Spleen (tissue), 13 donors: ENCODE measurements around the gene ZNF808. TPM values are rescaled to one million over a fixed set of nuclear protein-coding genes. Genes with fewer than 3 reads are reported as not detected.
A peak's percentile ranks its signal among the peaks of the same experiment; 100 is the strongest.
"Not testable (repeated sequence)": the region's sequence is repeated elsewhere in the genome, so short reads cannot be mapped to it uniquely, and the experiment has no call there.

ENCODE experiments used
- DNase-seq: peaks from one replicate; pipeline ENCODE4 v3.0.0-alpha.2; 2020
- H3K27ac ChIP-seq, 8 donors: fragments of 200-600 bp; sonication (generic) in 7 of 8; 1 replicate in 4 of 8; 2 replicates in 4 of 8; pipeline versions ENCODE4 v1.5.0 to v1.8.0; 2016 to 2021; ENCODE audit warnings: inconsistent platforms in 4 of 8, mild to moderate bottlenecking in 4 of 8, moderate library complexity in 1 of 8
- H3K27me3 ChIP-seq, 7 donors: fragments of 200-600 bp; sonication (generic) in 6 of 7; replicated peaks in 1 of 7; 1 replicate in 4 of 7; 2 replicates in 3 of 7; pipeline versions ENCODE4 v1.5.0 to v1.8.0; 2016 to 2021; ENCODE audit warnings: inconsistent platforms in 3 of 7, mild to moderate bottlenecking in 1 of 7
- H3K36me3 ChIP-seq, 6 donors: fragments of 200-600 bp; sonication (generic) in 5 of 6; 1 replicate in 4 of 6; 2 replicates in 2 of 6; pipeline versions ENCODE4 v1.5.0 to v1.8.0; 2016 to 2021; ENCODE audit warnings: inconsistent platforms in 2 of 6
- H3K4me1 ChIP-seq, 6 donors: fragments of 200-600 bp; sonication (generic) in 5 of 6; 1 replicate in 3 of 6; 2 replicates in 3 of 6; pipeline versions ENCODE4 v1.5.0 to v1.8.0; 2016 to 2021; ENCODE audit warnings: inconsistent platforms in 3 of 6
- H3K4me3 ChIP-seq, 8 donors: fragments of 200-600 bp; sonication (generic) in 7 of 8; 1 replicate in 4 of 8; 2 replicates in 4 of 8; pipeline versions ENCODE4 v1.5.0 to v1.8.0; 2016 to 2021; ENCODE audit warnings: inconsistent platforms in 4 of 8, mild to moderate bottlenecking in 4 of 8, moderate library complexity in 2 of 8
- H3K9me3 ChIP-seq, 8 donors: fragments of 200-600 bp; sonication (generic) in 7 of 8; 1 replicate in 4 of 8; 2 replicates in 4 of 8; pipeline versions ENCODE4 v1.5.0 to v1.8.0; 2016 to 2021; ENCODE audit warnings: inconsistent platforms in 4 of 8
- POLR2A ChIP-seq, 3 donors: fragments of 450-650 bp; IDR thresholded peaks; one replicate each; pipeline ENCODE4 v1.5.1; 2017; ENCODE audit warnings: antibody characterized with exemption in 3 of 3, mild to moderate bottlenecking in 1 of 3
- POLR2AphosphoS5 ChIP-seq, 3 donors: sonication (generic); formaldehyde crosslinking; IDR thresholded peaks; one replicate each; pipeline ENCODE4 v1.5.1; 2017; ENCODE audit warnings: antibody characterized with exemption in 3 of 3
- WGBS, 5 donors: extraction: QIAGEN DNeasy Blood & Tissue Kit in 3 of 5; methylation state at CpG; one replicate each; pipeline versions ENCODE4 v1.1.5 to v1.1.7; 2013 to 2018; 5-methylcytosine and 5-hydroxymethylcytosine counted together
- intact Hi-C: fragments of 100-400 bp; cut with DNase I; formaldehyde crosslinking; loops from one replicate; pipeline ENCODE4 v1.15.0; 2023; ENCODE audit warnings: low total_unique reads
- long read RNA-seq, 2 donors: transcript quantifications; one replicate each; lab custom pipeline, GENCODE V29; 2026
- polyA plus RNA-seq, 3 donors: library from polyadenylated mRNA; stranded (reverse); fragments of 200-250 nt; gene quantifications; one replicate each; pipeline ENCODE4 v1.2.1, GENCODE V29; 2013
- total RNA-seq, 7 donors: library from RNA; depleted of rRNA in 3 of 7; stranded (reverse); fragments of >200 nt in 3 of 7; fragmentation: NEBNext Ultra II Directional in 4 of 7; extraction: Animal tissue kit (Norgen Biotek cat#: 25700) in 4 of 7; gene quantifications; one replicate each; pipeline versions ENCODE4 v1.1.0 to v1.2.1, GENCODE V29; 2016 to 2021
- TF ChIP-seq, protein P1 (sequence below), 11 experiments: fragments of 200-600 bp in 7 of 11; fragments of 450-650 bp in 4 of 11; sonication (generic) in 4 of 11; IDR thresholded peaks in 8 of 11; conservative IDR thresholded peaks in 3 of 11; 1 replicate in 7 of 11; 2 replicates in 4 of 11; pipeline versions ENCODE4 v1.4.0 to v1.8.0; 2016 to 2021; ENCODE audit warnings: antibody characterized with exemption in 11 of 11, inconsistent platforms in 4 of 11, mild to moderate bottlenecking in 1 of 11
- donor health status: healthy with polysubstance abuse.
- donor health status: DM: no; HTN: no; CAD: no; lungs with moderate emphysema.
- donor health status: DM: no; HTN: no; CAD: no.
- donor health status: Bipolar disorder and iron deficiency.
- donor health status: healthy.
- donor health status: DM: no; HTN: no; CAD: no.
- donor health status: DM: yes; HTN: yes; CAD: no.

The ZNF808 gene
- 10 to 100 TPM; 24.3 to 36.3 (median 28.4) TPM for total RNA-seq
- polyA plus RNA-seq: 1 to 10 TPM; 1.6 to 4.6 (median 1.7) TPM
- long read RNA-seq, donor 1, partial matches to known transcripts: 0 of 1 reads
- long read RNA-seq, donor 1, other reads (novel, unspliced or antisense): 0 of 1 reads
- long read RNA-seq, donor 2, partial matches to known transcripts: 0 of 1 reads
- long read RNA-seq, donor 2, other reads (novel, unspliced or antisense): 0 of 1 reads

DNA sequence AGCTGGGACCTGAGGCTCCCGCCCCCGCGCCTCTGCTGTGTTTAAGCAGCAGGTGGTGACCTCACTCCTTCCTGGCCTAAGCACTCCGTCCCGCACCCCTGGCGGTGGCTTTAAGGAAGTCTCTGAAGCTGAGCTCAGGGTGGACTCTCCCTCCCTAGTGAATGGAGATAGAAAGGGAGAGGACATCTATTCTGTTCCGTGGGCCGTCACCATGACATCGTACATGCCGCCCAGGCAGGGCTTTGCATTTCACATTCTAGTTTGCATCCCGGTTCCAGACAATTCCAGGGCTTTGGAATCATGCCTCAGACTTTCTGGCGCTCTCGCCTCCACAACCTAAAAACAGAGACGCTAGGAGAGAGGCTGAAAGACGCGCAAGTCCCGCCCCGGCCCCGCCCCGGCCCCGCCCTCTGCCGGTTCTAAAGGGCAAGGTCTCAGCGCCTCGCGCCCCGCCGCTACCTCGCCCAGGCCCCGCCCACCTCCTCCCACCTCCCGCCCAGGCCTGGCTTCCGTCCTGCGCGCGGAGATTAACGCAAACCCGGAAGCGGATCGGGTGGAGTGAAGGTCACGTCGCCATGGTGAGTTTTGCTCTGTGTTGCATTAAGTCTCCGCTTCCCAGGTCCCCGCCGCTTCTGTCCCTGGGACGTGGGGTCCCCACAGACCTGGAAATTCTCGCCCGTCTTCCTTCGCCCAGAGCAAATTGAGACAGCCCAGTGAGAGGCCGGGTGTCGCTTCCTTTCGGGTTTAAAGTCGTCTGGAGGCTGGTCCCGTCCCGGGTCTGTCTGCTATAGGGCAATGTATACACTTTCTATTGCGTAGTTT lies at the start of gene ZNF808:
Gene ZNF808 (plus strand): TSS at position 535 of the 822 bp plus-strand sequence. CDS start 15,617 bp downstream, outside the sequence.
- Histone ChIP-seq H3K27me3 (no peaks in the 10 kb centered on the region), H3K4me1 (peaks cover 5 to 39% (median 17%) of the 10 kb centered on the region in 6 donors), H3K4me3 (peak within 1 kb of the TSS; percentile 66 to 90 (median 73)), H3K27ac (peak within 1 kb of the TSS; percentile 88 to 93 (median 91)), H3K9me3 (peaks cover 0 to 43% (median 32%) of the 10 kb centered on the region in 8 donors), H3K36me3 (peaks cover 0 to under 1% (median 0%) of the 10 kb centered on the region in 6 donors)
- intact Hi-C loops: no loop called here
- peak; percentile 73 to 89 (median 84) for TF ChIP-seq POLR2AphosphoS5 (IDR thresholded peaks at IDR 0.05)
- TF ChIP-seq POLR2A (IDR thresholded peaks at IDR 0.05): peak in 1 of 3 donors; percentile 57
- TF ChIP-seq, protein P1, sequence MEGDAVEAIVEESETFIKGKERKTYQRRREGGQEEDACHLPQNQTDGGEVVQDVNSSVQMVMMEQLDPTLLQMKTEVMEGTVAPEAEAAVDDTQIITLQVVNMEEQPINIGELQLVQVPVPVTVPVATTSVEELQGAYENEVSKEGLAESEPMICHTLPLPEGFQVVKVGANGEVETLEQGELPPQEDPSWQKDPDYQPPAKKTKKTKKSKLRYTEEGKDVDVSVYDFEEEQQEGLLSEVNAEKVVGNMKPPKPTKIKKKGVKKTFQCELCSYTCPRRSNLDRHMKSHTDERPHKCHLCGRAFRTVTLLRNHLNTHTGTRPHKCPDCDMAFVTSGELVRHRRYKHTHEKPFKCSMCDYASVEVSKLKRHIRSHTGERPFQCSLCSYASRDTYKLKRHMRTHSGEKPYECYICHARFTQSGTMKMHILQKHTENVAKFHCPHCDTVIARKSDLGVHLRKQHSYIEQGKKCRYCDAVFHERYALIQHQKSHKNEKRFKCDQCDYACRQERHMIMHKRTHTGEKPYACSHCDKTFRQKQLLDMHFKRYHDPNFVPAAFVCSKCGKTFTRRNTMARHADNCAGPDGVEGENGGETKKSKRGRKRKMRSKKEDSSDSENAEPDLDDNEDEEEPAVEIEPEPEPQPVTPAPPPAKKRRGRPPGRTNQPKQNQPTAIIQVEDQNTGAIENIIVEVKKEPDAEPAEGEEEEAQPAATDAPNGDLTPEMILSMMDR (IDR thresholded peaks at IDR 0.05 in 8 of 11, conservative IDR thresholded peaks at IDR 0.05 in 3 of 11): peak; percentile 41 to 78 (median 69)
- DNase-seq: peak; percentile 100
- WGBS, 5 donors: 0 to 1% (median 1%) methylated on average over 44 to 54 of the region's 54 CpGs

DNA sequence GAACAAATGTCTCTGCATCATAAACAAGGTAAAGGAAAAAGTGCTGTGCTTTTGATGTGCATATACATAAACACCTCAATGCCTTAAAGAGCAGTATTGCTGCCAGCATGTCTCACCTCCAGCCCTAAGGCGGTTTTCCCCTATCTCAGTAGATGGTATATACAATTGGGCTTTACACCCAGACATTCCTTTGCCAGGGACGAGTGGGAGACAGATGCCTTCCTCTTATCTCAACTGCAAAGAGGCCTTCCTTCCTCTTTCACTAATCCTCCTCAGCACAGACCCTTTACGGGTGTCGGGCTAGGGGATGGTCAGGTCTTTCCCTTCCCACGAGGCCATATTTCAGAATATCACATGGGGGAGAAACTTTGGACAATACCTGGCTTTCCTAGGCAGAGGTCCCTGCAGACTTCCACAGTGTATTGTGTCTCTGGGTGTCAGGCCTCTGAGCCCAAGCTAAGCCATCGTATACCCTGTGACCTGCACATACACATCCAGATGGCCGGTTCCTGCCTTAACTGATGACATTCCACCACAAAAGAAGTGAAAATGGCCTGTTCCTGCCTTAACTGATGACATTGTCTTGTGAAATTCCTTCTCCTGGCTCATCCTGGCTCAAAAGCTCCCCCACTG lies 43.2 kb upstream of the ZNF808 start:
- H3K4me3 ChIP-seq, H3K27ac ChIP-seq, intact Hi-C loops, H3K4me1 ChIP-seq, DNase-seq, H3K27me3 ChIP-seq: not testable (repeated sequence)
- Histone ChIP-seq H3K9me3 (peaks cover 8 to 100% (median 99%) of the 10 kb centered on the region in 8 donors), H3K36me3 (peaks cover 0 to 16% (median 0%) of the 10 kb centered on the region in 6 donors)
- 43 to 61% (median 48%) methylated on average over 6 to 7 of the region's 7 CpGs for WGBS, 5 donors

DNA sequence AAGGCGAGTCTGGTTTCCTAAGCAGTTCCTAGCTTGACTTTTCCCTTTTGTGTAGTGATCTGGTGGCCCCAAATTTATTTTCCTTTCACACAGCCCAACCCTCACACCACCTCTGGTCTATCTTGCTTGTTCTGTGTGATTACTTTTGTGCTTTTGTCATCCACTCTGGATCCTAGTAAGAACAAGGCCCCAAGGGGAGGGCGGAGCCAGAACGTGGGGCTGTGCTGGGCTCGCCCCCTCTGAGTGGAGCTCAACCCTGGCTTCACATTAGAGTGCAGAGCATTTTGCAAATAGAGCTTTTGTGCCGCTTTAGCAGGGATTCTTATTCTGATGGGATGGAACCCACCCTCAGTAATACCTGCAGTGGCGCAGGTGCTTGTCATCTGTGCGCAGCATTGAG lies 42.4 kb upstream of the ZNF808 start:
- WGBS, 5 donors: 44 to 60% (median 53%) methylated on average over 7 of the region's 7 CpGs
- H3K27me3 ChIP-seq, H3K4me3 ChIP-seq, H3K4me1 ChIP-seq, H3K27ac ChIP-seq, DNase-seq, intact Hi-C loops: not testable (repeated sequence)
- Histone ChIP-seq H3K36me3 (peaks cover 0 to 11% (median 0%) of the 10 kb centered on the region in 6 donors), H3K9me3 (peaks cover 8 to 100% (median 99%) of the 10 kb centered on the region in 8 donors)

DNA sequence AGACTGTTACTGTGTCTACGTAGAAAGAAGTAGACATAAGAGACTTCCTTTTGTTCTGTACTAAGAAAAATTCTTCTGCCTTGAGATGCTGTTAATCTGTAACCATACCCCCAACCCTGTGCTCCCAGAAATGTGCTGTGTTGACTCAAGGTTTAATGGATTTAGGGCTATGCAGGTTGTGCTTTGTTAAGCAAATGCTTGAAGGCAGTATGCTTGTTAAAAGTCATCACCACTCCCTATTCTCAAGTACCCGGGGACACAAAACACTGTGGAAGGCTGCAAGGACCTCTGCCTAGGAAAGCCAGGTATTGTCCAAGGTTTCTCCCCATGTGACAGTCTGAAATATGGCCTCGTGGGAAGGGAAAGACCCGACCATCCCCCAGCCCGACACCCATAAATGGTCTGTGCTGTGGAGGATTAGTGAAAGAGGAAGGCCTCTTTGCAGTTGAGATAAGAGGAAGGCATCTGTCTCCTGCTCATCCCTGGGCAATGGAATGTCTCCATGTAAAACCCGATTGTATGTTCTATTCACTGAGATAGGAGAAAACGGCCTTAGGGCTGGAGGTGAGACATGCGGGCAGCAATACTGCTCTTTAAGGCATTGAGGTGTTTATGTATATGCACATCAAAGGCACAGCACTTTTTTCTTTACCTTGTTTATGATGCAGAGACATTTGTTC lies 41.8 kb upstream of the ZNF808 start:
- H3K27me3 ChIP-seq, H3K4me3 ChIP-seq, DNase-seq, H3K27ac ChIP-seq, intact Hi-C loops, H3K4me1 ChIP-seq: not testable (repeated sequence)
- Histone ChIP-seq H3K9me3 (peaks cover 6 to 100% (median 99%) of the 10 kb centered on the region in 8 donors), H3K36me3 (peaks cover 0 to 11% (median 0%) of the 10 kb centered on the region in 6 donors)
- 10 to 26% (median 18%) methylated on average over 8 of the region's 8 CpGs for WGBS, 5 donors

DNA sequence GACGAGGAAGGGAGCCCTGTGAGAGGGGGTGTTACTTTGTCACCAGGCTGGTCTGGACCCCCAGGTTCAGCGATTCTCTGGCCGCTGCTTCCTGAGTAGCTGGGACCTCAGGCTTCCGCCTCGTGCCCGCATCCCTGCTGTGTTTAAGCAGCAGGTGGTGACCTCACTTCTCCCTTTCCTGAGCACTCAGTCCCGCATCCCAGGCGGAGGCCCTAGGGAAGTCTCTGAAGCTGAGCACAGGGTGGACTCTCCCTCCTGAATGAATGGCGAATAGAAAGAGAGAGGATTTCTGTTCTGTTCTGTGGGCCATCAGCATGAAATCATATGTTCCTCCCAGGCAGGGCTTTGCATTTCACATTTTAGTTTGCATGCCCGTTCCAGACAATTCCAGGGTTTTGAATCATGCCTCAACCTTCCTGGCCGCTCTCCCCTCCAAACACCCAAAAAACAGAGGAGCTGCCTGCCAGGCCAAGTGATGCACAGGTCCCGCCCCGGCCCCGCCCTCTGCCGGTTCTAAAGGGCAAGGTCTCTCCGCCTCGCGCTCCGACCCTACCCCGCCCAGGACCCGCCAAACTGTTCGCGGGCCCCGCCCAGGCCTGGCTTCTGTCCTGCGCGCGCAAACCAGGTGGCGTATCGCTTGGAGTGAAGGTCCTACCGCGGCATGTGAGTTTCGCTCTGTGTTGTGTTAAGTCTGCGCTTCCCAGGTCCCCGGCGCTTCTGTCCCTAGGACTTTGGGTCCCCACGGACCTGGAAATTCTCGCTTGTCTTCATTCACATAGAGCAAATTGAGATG lies 35.1 kb upstream of the ZNF808 start:
- intact Hi-C loops: no loop called here
- H3K9me3 ChIP-seq: peaks cover 5 to 100% (median 100%) of the 10 kb centered on the region in 8 donors
- no peak overlapping the region for H3K27ac ChIP-seq
- H3K27me3 ChIP-seq: peaks cover 0 to 4% (median 0%) of the 10 kb centered on the region in 7 donors
- no peaks in the 10 kb centered on the region for H3K4me1 ChIP-seq
- H3K4me3 ChIP-seq: no peak overlapping the region
- TF ChIP-seq, protein P1 (IDR thresholded peaks at IDR 0.05 in 8 of 11, conservative IDR thresholded peaks at IDR 0.05 in 3 of 11): no peak
- TF ChIP-seq POLR2AphosphoS5 (IDR thresholded peaks at IDR 0.05): no peak
- TF ChIP-seq POLR2A (IDR thresholded peaks at IDR 0.05): no peak
- peaks cover 0 to 46% (median 4%) of the 10 kb centered on the region in 6 donors for H3K36me3 ChIP-seq
- DNase-seq: no peak
- WGBS, 5 donors: 24 to 51% (median 37%) methylated on average over 35 to 37 of the region's 37 CpGs
